CD4-positive, CD25-positive, alpha-beta regulatory T cell (primary cell): ENCODE data around the gene LPGAT1. TPM values are rescaled to one million over a fixed set of nuclear protein-coding genes. Genes with fewer than 3 reads are reported as not detected.
A peak's percentile ranks its signal among the peaks of the same experiment; 100 is the strongest.

ENCODE experiments used
- ATAC-seq, 2 donors: fragments of 150-1000 bp; cut with Tn5 transposase; one replicate each; pipeline ENCODE4 v1.10.0; 2021; ENCODE audit warnings: low read depth in 2 of 2, moderate number of reproducible peaks in 2 of 2, moderate library complexity in 1 of 2
- DNase-seq, 3 donors: peaks; one replicate each; pipeline versions ENCODE4 v3.0.0 to v3.0.0-alpha.2; 2012 to 2022; ENCODE audit warnings: mixed read lengths in 1 of 3
- H3K27ac ChIP-seq: one replicate; pipeline ENCODE4 v1.7.0; 2013; ENCODE audit warnings: mild to moderate bottlenecking, low read length; ENCODE audit not compliant: insufficient read depth, poor library complexity, severe bottlenecking
- H3K27me3 ChIP-seq: one replicate; pipeline ENCODE4 v1.7.0; 2013; ENCODE audit warnings: low read length; ENCODE audit not compliant: control insufficient read depth, insufficient read depth
- H3K36me3 ChIP-seq: one replicate; pipeline ENCODE4 v1.7.0; 2013; ENCODE audit warnings: mild to moderate bottlenecking, low read length, moderate library complexity; ENCODE audit not compliant: control insufficient read depth, insufficient read depth
- H3K4me1 ChIP-seq: 2 replicates; pipeline ENCODE4 v1.7.0; 2013; ENCODE audit warnings: mild to moderate bottlenecking, low read length; ENCODE audit not compliant: insufficient read depth, control insufficient read depth, poor library complexity, severe bottlenecking
- H3K4me3 ChIP-seq: one replicate; pipeline ENCODE4 v1.7.0; 2013; ENCODE audit warnings: low read depth, mild to moderate bottlenecking, low read length, moderate library complexity
- H3K9me3 ChIP-seq, 2 experiments: 1 replicate in 1 of 2; 2 replicates in 1 of 2; pipeline ENCODE4 v1.7.0; 2013; ENCODE audit warnings: low read length in 2 of 2, mild to moderate bottlenecking in 1 of 2, moderate library complexity in 1 of 2; ENCODE audit not compliant: control insufficient read depth in 2 of 2
- H3K27ac Mint-ChIP-seq, 3 donors: one replicate each; pipeline ENCODE4 v1.8.0; 2020 to 2022; ENCODE audit warnings: mild to moderate bottlenecking in 3 of 3, mixed read lengths in 3 of 3, moderate library complexity in 2 of 3
- H3K27me3 Mint-ChIP-seq: one replicate; pipeline ENCODE4 v1.8.0; 2022; ENCODE audit warnings: mild to moderate bottlenecking, mixed read lengths
- H3K36me3 Mint-ChIP-seq: one replicate; pipeline ENCODE4 v1.8.0; 2020; ENCODE audit warnings: mixed read lengths
- H3K4me1 Mint-ChIP-seq, 4 donors: one replicate each; pipeline ENCODE4 v1.8.0; 2020 to 2022; ENCODE audit warnings: mixed read lengths in 4 of 4, mild to moderate bottlenecking in 1 of 4
- H3K4me3 Mint-ChIP-seq, 4 donors: one replicate each; pipeline ENCODE4 v1.8.0; 2020 to 2022; ENCODE audit warnings: mild to moderate bottlenecking in 4 of 4, mixed read lengths in 4 of 4, moderate library complexity in 3 of 4
- H3K9me3 Mint-ChIP-seq, 7 donors: one replicate each; pipeline ENCODE4 v1.8.0; 2020 to 2022; ENCODE audit warnings: mixed read lengths in 7 of 7, mild to moderate bottlenecking in 3 of 7, moderate library complexity in 2 of 7
- polyA plus RNA-seq, 4 donors: library from polyadenylated mRNA; unstranded; fragments of 300-500 nt; fragmentation: Illumina TruSeq; gene quantifications; one replicate each; pipeline ENCODE4 v1.2.3, GENCODE V29; 2021
- total RNA-seq: library from RNA; stranded (reverse); gene quantifications from one replicate; pipeline ENCODE4 v1.2.3, GENCODE V29; 2022

LPGAT1 gene
- total and polyA plus RNA-seq, 5 donors from 2014 or later: 6.8 to 24.1 (median 7.8) TPM

DNA sequence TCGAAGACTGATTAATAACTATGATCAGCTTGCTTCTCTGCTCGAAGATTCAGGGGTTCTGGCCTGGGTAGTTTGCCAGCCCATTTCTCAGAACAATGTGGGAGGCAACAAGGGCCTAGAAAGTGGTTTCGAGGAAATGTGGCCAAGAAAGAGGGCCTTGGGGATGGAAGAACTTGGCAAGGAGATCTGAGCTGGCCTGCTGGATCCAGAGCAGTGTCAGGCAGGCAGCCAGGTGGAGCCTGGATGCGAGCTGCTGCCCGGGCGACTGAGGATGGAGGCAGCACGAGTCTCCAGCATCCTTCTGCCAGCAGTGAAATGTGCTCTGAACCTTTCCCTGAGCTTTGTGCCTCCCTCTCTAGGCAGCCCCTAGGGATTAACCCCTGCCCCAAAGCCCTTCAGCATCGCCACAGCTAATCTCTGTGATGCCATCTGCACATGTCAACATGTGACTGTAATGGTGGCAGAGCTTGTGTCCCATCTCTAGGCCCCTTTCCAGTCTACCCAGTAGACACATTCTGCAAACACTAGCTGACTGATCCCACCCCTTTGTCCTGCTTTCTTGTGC lies 94.1 kb downstream of the LPGAT1 start:
- H3K27me3 Mint-ChIP-seq: no peaks in the 10 kb centered on the region
- Histone ChIP-seq H3K27me3 (no peaks in the 10 kb centered on the region), H3K4me3 (no peak overlapping the region), H3K27ac (no peak overlapping the region), H3K36me3 (no peaks in the 10 kb centered on the region), H3K9me3 (no peaks in the 10 kb centered on the region), H3K4me1 (peaks cover 23% of the 10 kb centered on the region)
- no peak overlapping the region for H3K27ac Mint-ChIP-seq
- H3K36me3 Mint-ChIP-seq: no peaks in the 10 kb centered on the region
- no peak overlapping the region for H3K4me3 Mint-ChIP-seq
- peaks cover 7 to 35% (median 23%) of the 10 kb centered on the region in 4 donors for H3K4me1 Mint-ChIP-seq
- no peak for ATAC-seq
- no peak for DNase-seq
- H3K9me3 Mint-ChIP-seq: no peaks in the 10 kb centered on the region

DNA sequence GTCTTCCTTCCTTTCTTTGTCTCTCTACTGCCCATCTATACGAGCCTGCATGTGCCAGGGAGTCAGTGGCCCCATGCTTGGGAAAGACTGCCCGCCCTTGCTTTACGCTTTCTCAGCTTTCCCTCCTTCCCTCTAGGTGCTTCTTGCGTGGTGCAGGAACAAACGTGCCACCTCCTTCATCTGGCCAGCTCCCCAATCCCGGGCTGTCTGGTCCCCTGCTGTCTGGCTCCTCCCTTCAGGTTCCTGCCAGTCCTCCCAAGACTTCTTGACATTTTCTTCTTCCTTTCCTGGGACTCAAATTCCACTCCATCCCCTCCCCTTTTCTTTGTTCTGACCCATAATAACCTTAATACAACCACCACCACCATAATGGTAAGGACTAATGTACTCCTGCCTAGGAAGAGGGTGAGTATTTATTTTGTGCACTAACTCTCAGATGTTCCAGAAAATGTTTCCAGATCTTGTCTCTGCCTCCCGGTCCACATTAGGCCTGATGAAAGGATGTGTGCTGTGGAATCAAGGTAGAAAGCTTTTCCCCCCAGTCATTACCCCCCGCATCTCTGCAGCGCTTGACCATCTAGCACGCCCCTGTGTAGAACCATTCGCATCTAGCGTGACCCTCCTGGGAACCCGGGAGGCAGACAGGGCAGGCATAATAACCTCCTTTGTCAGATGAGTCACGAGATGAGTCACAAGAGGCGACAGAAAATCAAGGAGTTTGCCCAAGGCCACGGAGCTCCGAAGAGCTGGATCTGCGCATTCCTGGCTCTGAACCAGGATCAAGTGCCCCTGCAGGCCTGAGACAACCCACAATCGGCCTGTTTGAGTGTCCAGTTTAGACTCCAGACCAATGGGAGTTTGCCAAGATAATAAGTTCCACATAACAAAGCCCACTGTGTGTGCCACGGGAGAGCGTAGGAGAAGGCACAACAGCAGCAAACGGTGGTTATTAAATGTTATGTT lies 95.1 kb downstream of the LPGAT1 start:
- H3K27me3 ChIP-seq: no peaks in the 10 kb centered on the region
- no peaks in the 10 kb centered on the region for H3K9me3 ChIP-seq
- Mint-ChIP-seq H3K9me3 (no peaks in the 10 kb centered on the region), H3K27ac (peak overlapping the region in 1 of 3 donors; percentile 67), H3K4me1 (peaks cover 7 to 34% (median 20%) of the 10 kb centered on the region in 4 donors), H3K36me3 (no peaks in the 10 kb centered on the region), H3K4me3 (no peak overlapping the region), H3K27me3 (no peaks in the 10 kb centered on the region)
- DNase-seq (no peak), ATAC-seq (no peak)
- H3K4me3 ChIP-seq: no peak overlapping the region
- H3K4me1 ChIP-seq: peaks cover 23% of the 10 kb centered on the region
- H3K36me3 ChIP-seq: no peaks in the 10 kb centered on the region
- no peak overlapping the region for H3K27ac ChIP-seq

DNA sequence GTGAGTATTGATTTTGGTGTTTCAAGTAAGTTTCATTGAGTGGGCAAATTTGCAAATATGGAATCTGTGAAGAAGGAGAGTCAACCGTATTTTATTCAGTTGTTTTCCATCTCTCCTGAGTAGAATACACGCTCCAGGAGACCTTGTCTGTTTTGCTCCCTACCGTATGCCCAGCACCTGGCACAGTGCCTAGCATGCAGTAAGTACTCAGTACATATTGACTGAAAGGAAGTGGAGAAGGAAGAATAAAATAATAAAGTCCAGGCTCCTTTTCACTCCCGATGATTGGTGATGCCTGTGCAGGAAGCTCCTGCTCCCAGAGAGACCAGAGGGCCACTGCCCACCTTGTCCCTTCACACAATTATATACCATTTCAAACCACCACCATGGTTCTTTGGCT lies 95.8 kb downstream of the LPGAT1 start:
- Mint-ChIP-seq H3K9me3 (no peaks in the 10 kb centered on the region), H3K27ac (peak overlapping the region in 1 of 3 donors; percentile 67), H3K4me1 (peaks cover 2 to 27% (median 16%) of the 10 kb centered on the region in 4 donors), H3K4me3 (no peak overlapping the region), H3K27me3 (no peaks in the 10 kb centered on the region), H3K36me3 (no peaks in the 10 kb centered on the region)
- H3K27ac ChIP-seq: no peak overlapping the region
- no peaks in the 10 kb centered on the region for H3K9me3 ChIP-seq
- no peaks in the 10 kb centered on the region for H3K27me3 ChIP-seq
- peaks cover 19% of the 10 kb centered on the region for H3K4me1 ChIP-seq
- DNase-seq (no peak), ATAC-seq (no peak)
- H3K36me3 ChIP-seq: no peaks in the 10 kb centered on the region
- H3K4me3 ChIP-seq: no peak overlapping the region

- no peak overlapping the region for H3K27ac ChIP-seq
- no peaks in the 10 kb centered on the region for H3K36me3 Mint-ChIP-seq
- no peaks in the 10 kb centered on the region for H3K9me3 ChIP-seq
- H3K27ac Mint-ChIP-seq: peak overlapping the region in 1 of 3 donors; percentile 67
- no peak for DNase-seq
- no peaks in the 10 kb centered on the region for H3K9me3 Mint-ChIP-seq
- H3K27me3 ChIP-seq: no peaks in the 10 kb centered on the region
- peaks cover 0 to 22% (median 12%) of the 10 kb centered on the region in 4 donors for H3K4me1 Mint-ChIP-seq
- H3K4me3 ChIP-seq: no peak overlapping the region
- no peak overlapping the region for H3K4me3 Mint-ChIP-seq
- no peak for ATAC-seq
- H3K27me3 Mint-ChIP-seq: no peaks in the 10 kb centered on the region
- no peaks in the 10 kb centered on the region for H3K36me3 ChIP-seq
- H3K4me1 ChIP-seq: peaks cover 15% of the 10 kb centered on the region
Measured at GRCh38 chr1:211734359-211734758, 96.2 kb downstream of the LPGAT1 start.

DNA sequence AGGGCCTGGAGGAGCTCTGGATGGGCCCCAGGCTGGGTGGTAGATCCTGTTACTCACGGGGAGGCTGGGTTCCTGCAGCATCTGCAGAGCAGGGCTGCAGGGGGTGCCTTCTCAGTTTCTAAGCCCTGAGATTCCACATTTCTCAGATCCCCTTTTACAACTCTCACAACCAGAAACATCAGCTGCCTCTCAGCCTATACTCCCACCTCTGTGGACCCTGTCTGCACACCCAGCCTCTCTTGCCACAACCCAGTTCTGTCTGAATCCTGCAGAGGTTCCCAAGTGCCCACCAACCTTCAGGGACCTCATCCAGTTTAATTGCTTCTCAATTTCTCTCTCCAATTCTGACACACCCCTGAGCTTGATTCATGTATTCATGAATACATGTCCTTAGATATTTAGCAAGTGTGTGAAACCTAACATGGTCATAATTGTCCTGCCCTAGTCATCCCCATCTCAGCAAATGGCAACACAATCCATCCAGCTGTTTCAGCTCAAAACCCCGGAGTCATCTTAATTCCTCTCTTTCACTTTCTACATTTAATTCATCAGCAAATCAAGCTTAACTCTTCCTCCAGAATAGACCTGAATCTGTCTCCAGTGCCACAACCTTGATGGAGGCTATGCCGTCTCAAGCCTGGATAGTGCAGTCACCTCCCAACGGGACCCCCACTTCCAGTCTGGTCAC lies 98.1 kb downstream of the LPGAT1 start:
- Mint-ChIP-seq H3K9me3 (no peaks in the 10 kb centered on the region), H3K4me1 (peaks cover 0 to 4% (median 0%) of the 10 kb centered on the region in 4 donors), H3K27me3 (peaks cover 4% of the 10 kb centered on the region), H3K4me3 (no peak overlapping the region), H3K36me3 (no peaks in the 10 kb centered on the region), H3K27ac (no peak overlapping the region)
- Histone ChIP-seq H3K27me3 (no peaks in the 10 kb centered on the region), H3K4me3 (no peak overlapping the region), H3K9me3 (no peaks in the 10 kb centered on the region), H3K36me3 (no peaks in the 10 kb centered on the region), H3K27ac (no peak overlapping the region), H3K4me1 (no peaks in the 10 kb centered on the region)
- ATAC-seq (no peak), DNase-seq (no peak)

DNA sequence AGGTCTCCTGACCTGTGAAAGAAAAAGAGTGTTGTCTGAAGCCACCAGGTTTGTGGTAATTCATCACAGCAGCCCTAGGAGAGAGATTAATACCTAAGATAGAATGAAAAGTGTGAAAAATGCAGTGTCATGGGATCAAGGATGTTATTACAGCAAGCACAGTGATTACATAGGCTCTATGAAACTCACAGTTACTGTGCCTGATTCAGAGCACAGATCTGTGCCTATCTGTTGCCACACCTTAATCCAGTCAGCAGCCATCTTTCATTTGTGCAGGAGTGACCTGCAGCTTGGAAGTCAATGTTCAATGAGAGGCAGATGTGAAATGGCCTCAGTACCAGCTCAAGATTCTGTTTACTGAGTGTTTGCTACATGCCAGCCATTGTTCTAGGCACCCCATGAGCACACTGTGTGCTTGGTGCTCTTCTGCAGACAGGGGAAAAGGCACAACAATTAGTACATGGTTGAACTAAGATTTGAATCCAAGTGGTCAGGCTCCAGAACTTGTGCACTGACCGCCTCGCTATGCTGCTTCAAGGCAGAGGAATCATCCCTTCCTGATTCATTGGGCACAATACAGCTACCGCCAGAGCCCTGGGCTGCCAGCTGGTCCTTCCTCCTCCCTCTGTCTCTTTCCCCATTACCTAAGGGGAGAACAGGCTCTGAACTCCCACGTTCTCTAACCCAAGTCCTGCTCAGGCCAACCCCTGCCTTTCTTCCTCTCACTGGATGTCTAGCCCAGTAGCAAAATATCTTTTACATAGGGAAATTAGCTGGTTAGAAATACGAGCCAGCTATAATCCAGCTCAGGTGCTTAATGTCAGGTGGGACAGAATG lies 98.9 kb downstream of the LPGAT1 start:
- no peak for DNase-seq
- no peaks in the 10 kb centered on the region for H3K36me3 Mint-ChIP-seq
- H3K4me3 Mint-ChIP-seq: no peak overlapping the region
- Histone ChIP-seq H3K4me3 (no peak overlapping the region), H3K36me3 (no peaks in the 10 kb centered on the region), H3K4me1 (no peaks in the 10 kb centered on the region), H3K27me3 (no peaks in the 10 kb centered on the region), H3K9me3 (no peaks in the 10 kb centered on the region), H3K27ac (no peak overlapping the region)
- H3K4me1 Mint-ChIP-seq: peaks cover 0 to under 1% (median 0%) of the 10 kb centered on the region in 4 donors
- ATAC-seq: no peak
- H3K27ac Mint-ChIP-seq: no peak overlapping the region
- H3K27me3 Mint-ChIP-seq: peaks cover 4% of the 10 kb centered on the region
- no peaks in the 10 kb centered on the region for H3K9me3 Mint-ChIP-seq

- H3K27ac Mint-ChIP-seq: peak overlapping the region in 1 of 3 donors; percentile 10
- H3K36me3 Mint-ChIP-seq: no peaks in the 10 kb centered on the region
- Histone ChIP-seq H3K36me3 (no peaks in the 10 kb centered on the region), H3K27me3 (no peaks in the 10 kb centered on the region), H3K4me3 (no peak overlapping the region), H3K9me3 (no peaks in the 10 kb centered on the region), H3K27ac (no peak overlapping the region), H3K4me1 (no peaks in the 10 kb centered on the region)
- no peaks in the 10 kb centered on the region for H3K9me3 Mint-ChIP-seq
- peaks cover 4% of the 10 kb centered on the region for H3K27me3 Mint-ChIP-seq
- no peaks in the 10 kb centered on the region for H3K4me1 Mint-ChIP-seq
- ATAC-seq (no peak), DNase-seq (no peak)
- no peak overlapping the region for H3K4me3 Mint-ChIP-seq
Measured at GRCh38 chr1:211730347-211730746, 100.2 kb downstream of the LPGAT1 start.
